Activated naive CD8-positive, alpha-beta T cell (primary cell): ENCODE measurements around the gene TAC3.
"Not testable (repeated sequence)": the region's sequence is repeated elsewhere in the genome, so short reads cannot be mapped to it uniquely, and the experiment has no call there.

Experiments
- H3K27ac Mint-ChIP-seq: one replicate; pipeline ENCODE4 v1.8.0; 2021; ENCODE audit warnings: mixed read lengths
- H3K27me3 Mint-ChIP-seq: one replicate; pipeline ENCODE4 v1.8.0; 2021; ENCODE audit warnings: mixed read lengths
- H3K36me3 Mint-ChIP-seq: one replicate; pipeline ENCODE4 v1.8.0; 2021; ENCODE audit warnings: mixed read lengths
- H3K4me1 Mint-ChIP-seq: one replicate; pipeline ENCODE4 v1.8.0; 2021; ENCODE audit warnings: low read depth, mixed read lengths
- H3K4me3 Mint-ChIP-seq: one replicate; pipeline ENCODE4 v1.8.0; 2021; ENCODE audit warnings: mild to moderate bottlenecking, mixed read lengths
- H3K9me3 Mint-ChIP-seq: one replicate; pipeline ENCODE4 v1.8.0; 2021; ENCODE audit warnings: low read depth, mixed read lengths

The TAC3 gene

DNA sequence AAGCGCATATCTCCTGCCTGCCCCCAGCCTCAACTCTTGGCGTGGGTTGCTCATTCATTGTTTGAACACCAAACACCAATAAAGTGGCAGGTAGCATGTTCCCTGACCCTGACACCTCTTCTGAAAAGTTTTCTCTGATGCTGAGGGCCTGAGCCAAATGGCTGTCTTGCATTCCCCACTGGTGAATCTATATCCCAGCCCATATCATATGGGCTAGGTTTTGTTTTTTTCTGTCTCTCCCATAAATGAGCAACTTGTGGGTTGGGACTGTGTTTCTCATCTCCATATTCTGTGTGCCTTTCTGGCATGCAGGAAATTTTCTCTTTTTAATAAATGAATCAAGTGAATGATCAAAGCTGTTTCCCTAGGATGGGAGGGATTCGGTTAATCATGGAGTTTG is 28.6 kb upstream of the TAC3 start:
- H3K4me1 Mint-ChIP-seq, result peaks cover 29% of the 10 kb centered on the region
- H3K36me3 Mint-ChIP-seq, result no peaks in the 10 kb centered on the region
- no peak overlapping the region for H3K4me3 Mint-ChIP-seq
- H3K9me3 Mint-ChIP-seq, result no peaks in the 10 kb centered on the region
- H3K27me3 Mint-ChIP-seq, result no peaks in the 10 kb centered on the region
- no peak overlapping the region for H3K27ac Mint-ChIP-seq

DNA sequence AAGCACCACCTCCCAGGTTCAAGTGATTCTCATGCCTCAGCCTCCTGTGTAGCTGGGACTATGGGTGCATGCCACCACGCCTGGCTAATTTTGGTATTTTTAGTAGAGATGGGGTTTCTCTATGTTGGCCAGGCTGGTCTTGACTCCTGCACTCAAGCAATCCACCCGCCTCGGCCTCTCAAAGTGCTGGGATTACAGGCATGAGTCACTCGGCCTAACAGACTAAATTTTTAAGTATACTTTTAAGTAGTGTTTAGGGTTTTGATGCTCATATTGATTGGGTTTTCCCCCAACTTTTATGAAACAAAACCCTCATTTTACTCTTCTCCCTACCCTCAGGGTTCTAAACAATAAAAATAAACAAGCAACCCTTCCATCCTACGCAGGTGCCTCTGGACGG is 28.1 kb upstream of the TAC3 start:
- Mint-ChIP-seq H3K4me1 (peaks cover 29% of the 10 kb centered on the region), H3K36me3 (no peaks in the 10 kb centered on the region), H3K27ac (no peak overlapping the region), H3K4me3 (no peak overlapping the region), H3K9me3 (no peaks in the 10 kb centered on the region), H3K27me3 (no peaks in the 10 kb centered on the region)

- Mint-ChIP-seq H3K4me1 (peaks cover 22% of the 10 kb centered on the region), H3K36me3 (no peaks in the 10 kb centered on the region), H3K9me3 (no peaks in the 10 kb centered on the region), H3K27ac (no peak overlapping the region), H3K27me3 (no peaks in the 10 kb centered on the region), H3K4me3 (no peak overlapping the region)
Measured at GRCh38 chr12:57042695-57043094, 26.4 kb upstream of the TAC3 start.

GRCh38 chr12:57040750-57041149 is 24.4 kb upstream of the TAC3 start:
- no peaks in the 10 kb centered on the region for H3K9me3 Mint-ChIP-seq
- H3K4me1 Mint-ChIP-seq, result peaks cover 5% of the 10 kb centered on the region
- no peaks in the 10 kb centered on the region for H3K27me3 Mint-ChIP-seq
- no peak overlapping the region for H3K4me3 Mint-ChIP-seq
- H3K36me3 Mint-ChIP-seq, result no peaks in the 10 kb centered on the region
- no peak overlapping the region for H3K27ac Mint-ChIP-seq

GRCh38 chr12:57040211-57040610 is 23.9 kb upstream of the TAC3 start:
- Mint-ChIP-seq H3K4me3 (no peak overlapping the region), H3K27ac (no peak overlapping the region)

GRCh38 chr12:57039016-57039798 is 22.9 kb upstream of the TAC3 start:
- Mint-ChIP-seq H3K27ac (no peak overlapping the region), H3K4me1 (peaks cover 2% of the 10 kb centered on the region), H3K4me3 (no peak overlapping the region), H3K36me3 (no peaks in the 10 kb centered on the region), H3K9me3 (no peaks in the 10 kb centered on the region), H3K27me3 (no peaks in the 10 kb centered on the region)

More at GRCh38 chr12:57040211-57040610, 23.9 kb upstream of the TAC3 start:
- no peaks in the 10 kb centered on the region for H3K36me3 Mint-ChIP-seq
- no peaks in the 10 kb centered on the region for H3K27me3 Mint-ChIP-seq
- H3K9me3 Mint-ChIP-seq, result no peaks in the 10 kb centered on the region
- peaks cover 2% of the 10 kb centered on the region for H3K4me1 Mint-ChIP-seq

GRCh38 chr12:57037264-57037663 is 20.9 kb upstream of the TAC3 start:
- Mint-ChIP-seq H3K27ac (no peak overlapping the region), H3K9me3 (no peaks in the 10 kb centered on the region), H3K27me3 (no peaks in the 10 kb centered on the region), H3K4me1 (peaks cover 2% of the 10 kb centered on the region), H3K4me3 (no peak overlapping the region), H3K36me3 (no peaks in the 10 kb centered on the region)

GRCh38 chr12:57033431-57033830 is 17.1 kb upstream of the TAC3 start:
- no peaks in the 10 kb centered on the region for H3K36me3 Mint-ChIP-seq
- no peaks in the 10 kb centered on the region for H3K9me3 Mint-ChIP-seq
- no peak overlapping the region for H3K4me3 Mint-ChIP-seq
- H3K27ac Mint-ChIP-seq, result no peak overlapping the region
- H3K27me3 Mint-ChIP-seq, result no peaks in the 10 kb centered on the region
- peaks cover 16% of the 10 kb centered on the region for H3K4me1 Mint-ChIP-seq

DNA sequence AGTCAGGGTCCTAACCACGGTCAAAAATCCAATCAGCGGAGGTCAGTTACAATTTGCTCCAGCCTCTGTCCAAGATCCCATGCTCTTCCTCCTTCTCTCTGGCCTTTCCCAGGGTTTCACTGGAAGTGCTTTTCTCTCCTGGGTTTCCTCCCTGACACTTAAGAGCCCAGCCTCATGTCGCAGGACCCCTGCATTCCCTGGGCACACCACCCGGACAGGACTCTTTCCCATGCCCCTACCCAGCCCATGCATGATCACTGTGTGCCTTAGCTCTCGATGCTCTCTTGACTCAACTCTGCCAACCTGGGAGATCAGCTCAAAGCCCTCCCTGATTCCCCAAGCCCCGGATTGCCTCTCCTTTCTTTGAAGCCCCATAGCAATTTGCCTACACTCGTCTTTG is 15.5 kb upstream of the TAC3 start:
- Mint-ChIP-seq H3K4me3 (no peak overlapping the region), H3K27ac (no peak overlapping the region), H3K4me1 (peaks cover 32% of the 10 kb centered on the region), H3K36me3 (no peaks in the 10 kb centered on the region), H3K27me3 (no peaks in the 10 kb centered on the region), H3K9me3 (no peaks in the 10 kb centered on the region)

DNA sequence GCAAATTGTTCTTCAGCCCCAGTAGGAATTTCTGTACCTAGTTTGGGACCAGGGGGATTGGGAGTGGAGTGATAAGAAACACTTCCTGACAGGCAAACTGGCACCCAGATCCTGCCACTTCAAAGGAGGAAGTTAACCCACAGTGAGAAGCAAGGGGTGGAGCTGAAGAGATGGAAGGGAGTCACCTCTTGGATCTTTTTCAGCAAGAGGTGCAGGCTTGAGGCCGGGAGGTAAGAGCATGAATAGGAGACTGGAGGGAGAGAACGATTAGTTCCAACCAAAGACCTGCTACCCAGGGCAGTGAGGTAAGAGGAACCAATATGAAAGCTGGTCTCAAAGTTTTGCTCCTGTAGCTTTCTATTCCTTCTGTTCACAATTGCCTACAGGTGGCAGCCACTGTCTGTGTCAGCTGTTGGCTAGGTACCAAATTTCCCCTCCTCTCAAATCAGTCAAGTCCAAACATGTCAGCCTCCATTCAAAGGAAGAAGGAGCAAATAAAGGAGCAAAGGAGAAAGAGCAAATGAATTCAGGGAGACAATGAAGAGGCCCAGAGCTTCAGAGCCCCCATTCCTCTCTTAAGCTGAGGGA is 14.9 kb upstream of the TAC3 start:
- peaks cover 37% of the 10 kb centered on the region for H3K4me1 Mint-ChIP-seq

GRCh38 chr12:57029457-57029856 is 13.1 kb upstream of the TAC3 start:
- Mint-ChIP-seq H3K9me3 (no peaks in the 10 kb centered on the region), H3K27me3 (no peaks in the 10 kb centered on the region), H3K27ac (no peak overlapping the region), H3K4me1 (peaks cover 41% of the 10 kb centered on the region), H3K4me3 (no peak overlapping the region), H3K36me3 (no peaks in the 10 kb centered on the region)

More for the DNA sequence above, 14.9 kb upstream of the TAC3 start:
- H3K27me3 Mint-ChIP-seq, result no peaks in the 10 kb centered on the region
- H3K9me3 Mint-ChIP-seq, result no peaks in the 10 kb centered on the region
- H3K36me3 Mint-ChIP-seq, result no peaks in the 10 kb centered on the region
- H3K4me3 Mint-ChIP-seq, result no peak overlapping the region
- H3K27ac Mint-ChIP-seq, result peak overlapping the region; percentile 5

DNA sequence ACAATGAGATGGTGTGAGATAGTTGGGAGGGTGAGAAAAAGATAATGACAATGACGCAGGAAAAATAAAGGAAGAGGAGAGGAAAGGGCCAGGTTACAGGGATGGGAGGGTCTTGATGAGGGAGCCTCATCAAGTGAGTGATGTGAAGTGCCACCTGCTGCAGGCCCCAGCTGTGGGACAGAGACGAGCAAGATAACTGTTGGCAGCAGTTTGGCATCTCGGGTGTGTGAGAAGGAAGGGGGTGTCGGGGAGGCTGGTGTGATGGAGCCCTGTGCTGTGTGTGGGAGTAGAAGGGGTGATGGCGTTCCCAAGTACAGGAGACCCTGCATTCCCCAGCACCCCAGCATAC is 11.4 kb upstream of the TAC3 start:
- Mint-ChIP-seq H3K36me3 (no peaks in the 10 kb centered on the region), H3K4me1 (peaks cover 41% of the 10 kb centered on the region), H3K4me3 (peak overlapping the region; percentile 66), H3K27ac (peak overlapping the region; percentile 96), H3K27me3 (no peaks in the 10 kb centered on the region), H3K9me3 (no peaks in the 10 kb centered on the region)

GRCh38 chr12:57027011-57027804 is 10.9 kb upstream of the TAC3 start:
- no peaks in the 10 kb centered on the region for H3K36me3 Mint-ChIP-seq
- H3K27me3 Mint-ChIP-seq, result no peaks in the 10 kb centered on the region
- H3K9me3 Mint-ChIP-seq, result no peaks in the 10 kb centered on the region
- H3K4me1 Mint-ChIP-seq, result peaks cover 41% of the 10 kb centered on the region
- peak overlapping the region; percentile 96 for H3K27ac Mint-ChIP-seq
- H3K4me3 Mint-ChIP-seq, result peak overlapping the region; percentile 66

DNA sequence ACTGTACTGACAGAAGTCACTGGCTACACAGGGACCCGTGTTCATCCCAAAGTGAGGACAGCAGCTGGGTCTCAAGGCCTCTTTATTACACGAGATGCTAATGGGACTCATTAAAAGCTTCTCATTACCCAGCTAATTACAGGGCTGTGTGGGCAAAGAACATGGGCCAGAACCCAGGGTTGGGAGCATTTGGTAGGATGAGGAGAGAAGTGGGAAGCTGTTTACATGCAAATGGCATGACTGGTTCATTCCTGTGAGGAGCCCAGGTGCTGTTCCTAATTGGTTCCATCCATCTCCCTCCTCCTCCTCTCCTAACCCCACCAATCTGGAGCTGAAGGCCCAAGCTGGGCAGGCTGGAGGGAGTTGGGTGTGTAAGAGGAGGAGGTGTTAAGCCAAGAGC is 8.9 kb upstream of the TAC3 start:
- H3K36me3 Mint-ChIP-seq, result no peaks in the 10 kb centered on the region
- peaks cover 31% of the 10 kb centered on the region for H3K4me1 Mint-ChIP-seq
- H3K27ac Mint-ChIP-seq, result no peak overlapping the region
- H3K9me3 Mint-ChIP-seq, result no peaks in the 10 kb centered on the region
- no peak overlapping the region for H3K4me3 Mint-ChIP-seq
- no peaks in the 10 kb centered on the region for H3K27me3 Mint-ChIP-seq

GRCh38 chr12:57022324-57022723 is 6.0 kb upstream of the TAC3 start:
- H3K4me1 Mint-ChIP-seq, result peaks cover 33% of the 10 kb centered on the region
- not testable (repeated sequence) for H3K4me3 Mint-ChIP-seq, H3K36me3 Mint-ChIP-seq, H3K9me3 Mint-ChIP-seq, H3K27ac Mint-ChIP-seq, H3K27me3 Mint-ChIP-seq
